ENCODE measurements around the gene GPR152. TPM values are rescaled to one million over a fixed set of nuclear protein-coding genes. Genes with fewer than 3 reads are reported as not detected.
A peak's percentile ranks its signal among the peaks of the same experiment; 100 is the strongest.

Gene GPR152
- total RNA-seq, 1 donor from 2014 or later = not detected

DNA sequence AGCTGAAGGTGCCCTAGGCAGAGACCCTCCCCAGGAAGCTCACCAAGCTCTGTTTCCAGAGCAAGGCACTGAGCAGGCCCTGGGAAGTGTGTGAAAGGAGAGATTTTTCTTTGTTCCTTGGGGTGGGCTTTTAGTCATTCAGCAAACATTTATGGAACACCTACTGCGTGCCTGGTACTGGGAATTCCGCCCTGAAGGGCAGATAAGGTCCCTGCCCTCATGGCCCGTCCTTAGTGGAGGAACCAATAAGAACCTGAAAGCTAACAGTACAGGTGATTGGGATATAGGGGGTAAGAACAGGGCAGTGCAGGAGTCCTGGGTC is 12.6 kb upstream of the GPR152 start:
- no peak for DNase-seq

DNA sequence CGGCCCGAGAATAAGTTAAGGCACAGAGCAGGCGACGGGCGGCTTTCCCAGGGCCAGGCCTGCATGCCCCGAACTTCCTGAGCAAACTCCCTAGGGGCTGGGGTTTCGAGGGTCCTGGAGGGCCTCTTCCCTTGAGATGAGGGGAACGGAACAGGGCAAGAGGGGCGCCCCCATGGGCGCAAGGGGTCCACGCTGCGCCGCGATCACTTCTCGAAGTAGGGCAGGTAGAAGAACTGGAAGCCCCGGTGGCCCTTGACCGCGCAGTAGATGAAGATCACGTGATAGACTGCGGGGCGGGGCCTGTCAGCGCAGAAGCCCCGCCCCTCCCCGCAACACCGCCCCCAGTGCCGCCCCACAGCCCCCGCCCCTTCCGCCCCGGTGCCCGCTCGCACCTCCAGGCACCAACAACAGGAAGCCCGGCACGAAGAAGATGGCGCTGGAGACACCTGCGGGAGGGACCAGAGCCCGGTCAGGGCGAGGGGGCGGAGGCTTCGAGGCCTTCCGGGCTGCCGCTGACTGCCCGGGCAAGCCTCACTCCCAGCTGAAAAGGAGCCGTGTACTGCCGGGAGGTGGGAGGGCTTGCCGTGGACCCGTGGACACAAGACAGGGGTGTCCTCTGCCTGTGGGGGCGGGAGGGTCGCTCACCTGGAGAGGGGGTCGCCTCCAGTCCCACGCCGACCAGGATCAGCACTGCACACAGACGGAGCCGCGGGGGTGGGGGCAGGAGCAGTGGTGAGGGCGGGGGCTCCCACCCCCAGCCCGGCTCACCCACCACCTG is 12.1 kb upstream of the GPR152 start:
- peak; percentile 71 for DNase-seq

DNA sequence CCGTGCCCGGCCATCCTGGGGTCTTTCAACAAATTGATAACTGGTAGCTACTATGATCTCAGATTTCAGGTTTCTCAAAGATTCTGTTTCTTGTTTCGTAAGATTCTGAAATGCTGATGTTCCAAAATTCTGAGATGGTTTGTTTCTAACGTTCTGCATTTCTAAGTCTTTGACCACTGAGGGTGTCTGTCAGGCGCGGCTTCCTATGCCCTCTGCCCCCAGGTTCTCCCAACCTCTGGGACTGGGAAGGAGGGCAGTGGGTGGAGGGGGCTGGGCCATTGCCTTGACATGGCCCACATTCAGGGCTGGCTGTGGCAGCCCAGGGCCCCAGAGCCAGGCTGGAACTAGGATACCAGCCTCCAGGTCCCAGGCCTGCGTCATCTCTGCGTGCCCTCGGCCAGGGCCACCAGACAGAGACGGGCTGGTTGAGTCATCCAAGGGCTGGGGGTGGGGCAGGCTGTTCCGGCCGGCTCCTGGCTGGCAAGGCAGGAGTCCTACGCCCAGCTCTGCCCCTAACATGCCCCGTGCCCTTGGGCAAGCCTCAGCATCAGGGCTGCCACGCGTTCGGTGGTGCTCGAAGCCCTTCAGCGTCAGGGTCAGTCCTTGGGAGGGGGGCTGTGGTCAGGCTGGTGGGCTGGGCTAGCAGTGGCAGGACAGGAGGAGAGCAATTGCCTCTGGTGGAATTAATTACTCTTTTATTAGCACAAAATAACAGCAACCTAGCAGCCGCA is 11.3 kb upstream of the GPR152 start:
- DNase-seq = peak; percentile 37

DNA sequence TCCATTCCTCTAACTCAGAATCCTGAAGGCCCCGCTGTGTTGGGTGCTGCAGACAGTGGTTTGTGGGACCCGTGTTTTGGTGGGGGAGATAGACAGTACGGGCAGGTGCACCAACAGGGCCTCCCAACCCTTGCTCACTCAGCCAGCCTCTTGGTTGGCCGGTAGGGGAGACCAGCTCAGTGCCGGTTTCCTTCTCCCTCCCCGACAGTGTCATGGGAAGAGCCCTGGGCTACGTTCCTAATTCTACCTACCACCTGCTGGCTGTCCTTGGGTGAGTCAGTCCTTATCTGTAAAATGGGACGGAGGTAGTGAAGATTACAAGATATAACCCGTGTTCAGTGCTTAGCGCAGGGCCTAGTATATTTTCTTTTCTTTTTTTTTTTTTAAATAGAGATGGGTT is 10.7 kb upstream of the GPR152 start:
- DNase-seq = no peak

DNA sequence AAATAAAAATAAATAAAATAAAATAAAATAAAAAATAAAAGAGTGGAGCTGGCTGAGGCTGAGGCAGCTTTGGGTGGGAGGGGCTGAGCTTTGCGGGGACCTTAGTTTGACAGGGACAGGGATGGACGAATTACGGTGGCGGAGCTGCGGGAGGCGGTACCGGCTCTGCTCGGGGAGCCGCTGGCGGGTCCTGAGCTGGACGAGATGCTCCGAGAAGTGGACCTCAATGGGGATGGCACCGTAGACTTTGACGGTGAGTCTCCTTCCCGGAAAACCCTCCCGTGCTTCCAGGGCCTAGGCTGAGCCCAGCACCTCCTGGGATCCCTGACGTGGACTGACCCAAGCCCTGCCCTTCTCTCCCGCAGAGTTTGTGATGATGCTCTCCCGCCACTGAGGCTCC is 5.7 kb upstream of the GPR152 start:
- no peak for DNase-seq

DNA sequence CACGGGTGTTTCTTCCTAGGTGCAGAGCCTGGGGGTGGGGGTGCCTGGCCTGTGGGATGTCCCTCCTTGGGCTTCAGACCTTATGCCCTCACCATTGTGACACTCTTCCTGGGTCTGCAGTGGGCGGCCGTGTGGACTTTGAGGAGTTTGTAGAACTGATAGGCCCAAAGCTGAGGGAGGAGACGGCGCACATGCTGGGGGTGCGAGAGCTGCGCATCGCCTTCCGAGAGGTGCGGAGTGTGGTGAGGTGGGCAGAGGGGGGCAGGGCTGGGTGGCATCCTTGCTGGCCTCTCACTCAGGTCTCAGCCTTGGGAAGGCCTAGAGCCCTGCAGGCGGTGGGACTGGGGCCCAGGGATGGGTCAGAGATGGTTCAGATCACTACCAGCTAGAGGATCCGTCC is 4.9 kb upstream of the GPR152 start:
- no peak for DNase-seq

DNA sequence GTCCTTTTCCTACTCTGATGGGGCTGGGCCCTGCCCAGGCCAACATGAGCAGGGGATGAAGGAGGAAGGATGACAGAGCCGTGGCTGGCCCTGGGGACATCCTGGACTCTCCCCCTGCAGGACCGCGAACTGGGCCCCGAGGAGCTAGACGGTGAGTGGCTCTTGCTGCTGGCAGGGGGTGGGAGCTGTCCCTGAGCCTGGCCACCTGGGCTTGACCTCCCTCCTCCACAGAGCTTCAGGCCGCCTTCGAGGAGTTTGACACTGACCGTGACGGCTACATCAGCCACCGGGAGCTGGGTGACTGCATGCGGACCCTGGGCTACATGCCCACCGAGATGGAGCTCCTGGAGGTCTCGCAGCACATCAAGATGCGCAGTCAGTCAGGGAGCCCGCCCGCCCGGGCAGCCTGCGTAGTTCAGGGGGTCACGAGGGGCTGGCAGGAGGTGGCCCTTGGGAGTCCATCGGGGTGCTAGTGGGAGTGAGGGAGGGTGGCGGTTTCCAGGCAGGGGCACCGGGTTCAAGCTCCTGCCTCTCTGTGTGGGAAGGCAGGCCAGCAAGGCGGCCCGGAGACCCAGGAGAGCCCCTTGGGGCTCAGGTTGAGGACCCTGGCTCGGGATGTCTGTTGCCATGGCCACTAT is 3.7 kb upstream of the GPR152 start:
- no peak for DNase-seq

DNA sequence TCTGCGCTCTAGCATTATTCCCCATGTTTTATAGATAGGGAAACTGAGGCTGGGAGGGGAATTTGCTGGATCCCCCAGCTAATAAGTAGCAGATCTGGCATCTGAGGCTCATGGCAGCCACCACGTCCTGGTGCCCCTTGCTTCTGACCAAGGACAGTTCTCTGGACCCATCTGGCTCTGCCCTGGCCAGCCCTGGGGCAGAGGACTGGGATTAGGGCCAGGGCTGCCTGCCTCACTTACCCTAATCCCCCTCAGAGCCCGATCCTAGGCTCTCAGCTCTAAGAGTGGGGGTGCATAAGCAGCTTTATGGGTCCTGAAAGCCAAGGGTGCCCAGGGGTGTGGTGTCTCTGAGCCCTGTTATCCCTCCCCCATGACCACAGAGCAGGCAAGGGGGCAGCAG is 2.5 kb upstream of the GPR152 start, which contains the start of gene CABP4:
Gene CABP4, plus strand, starts transcription at position 301 of the 400 bp plus-strand sequence. Its CDS starts 70 bp downstream, at position 371.
- no peak for DNase-seq

DNA sequence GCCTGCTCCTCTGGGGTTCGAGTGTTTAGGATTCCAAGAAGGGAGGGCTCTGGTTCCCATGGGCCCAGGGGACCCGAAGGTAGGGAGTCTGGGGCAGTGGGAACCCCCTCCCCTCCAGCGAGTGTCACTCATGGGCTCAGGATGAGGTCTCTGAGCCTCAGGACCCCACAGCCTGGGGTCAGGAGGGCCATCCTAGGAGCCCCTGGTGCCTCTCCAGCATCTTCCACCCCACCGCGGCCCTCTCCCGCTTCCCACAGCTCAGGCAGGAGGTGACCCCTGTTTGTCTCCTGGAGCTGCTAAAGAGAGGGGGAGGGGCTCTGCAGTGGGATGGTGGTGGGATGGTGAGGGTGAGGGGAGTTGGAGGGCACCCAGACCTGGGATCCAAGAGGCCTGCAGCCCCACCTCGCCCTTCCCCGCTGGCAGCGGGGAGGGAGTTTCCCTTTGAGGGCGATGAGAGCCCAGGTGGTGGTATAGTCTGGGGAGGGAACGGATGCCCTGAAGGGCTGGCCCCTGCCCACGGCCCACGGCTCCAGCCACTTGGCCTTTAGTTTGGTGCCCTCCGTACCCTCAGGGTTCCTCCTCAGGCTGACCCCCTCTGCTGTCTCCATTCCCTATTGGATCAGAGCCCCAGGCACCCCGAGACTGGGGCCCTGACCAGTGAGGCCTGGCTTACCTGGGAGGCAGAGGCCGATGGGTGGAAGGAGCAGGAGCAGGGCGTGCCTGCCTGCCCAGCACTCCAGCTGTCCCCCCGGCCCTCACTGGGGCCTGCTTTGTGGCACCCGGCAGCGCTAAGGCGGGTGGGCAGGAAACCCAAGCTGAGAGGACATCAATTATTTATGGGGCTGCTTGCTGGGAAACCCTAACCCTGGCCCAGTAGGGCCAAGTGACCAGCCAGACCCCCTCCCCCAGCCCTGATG is 1.5 kb upstream of the GPR152 start:
- DNase-seq = no peak

DNA sequence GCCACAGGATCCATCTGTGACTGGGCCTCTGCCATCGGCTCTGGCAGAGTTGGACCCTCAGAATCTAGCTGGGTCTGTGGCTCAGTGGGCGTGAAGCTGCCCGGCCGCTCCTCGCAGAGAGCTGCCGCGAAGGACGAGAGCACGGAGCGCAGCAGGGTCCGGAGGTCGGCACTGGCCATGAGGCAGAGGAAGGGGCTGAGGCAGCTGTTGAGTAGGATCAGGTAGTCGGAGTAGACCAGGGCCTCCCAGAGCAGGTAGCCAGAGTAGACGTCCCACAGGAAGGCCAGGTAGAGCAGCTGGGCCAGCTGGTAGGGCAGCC is 912 bp downstream of the GPR152 start:
- no peak for DNase-seq

DNA sequence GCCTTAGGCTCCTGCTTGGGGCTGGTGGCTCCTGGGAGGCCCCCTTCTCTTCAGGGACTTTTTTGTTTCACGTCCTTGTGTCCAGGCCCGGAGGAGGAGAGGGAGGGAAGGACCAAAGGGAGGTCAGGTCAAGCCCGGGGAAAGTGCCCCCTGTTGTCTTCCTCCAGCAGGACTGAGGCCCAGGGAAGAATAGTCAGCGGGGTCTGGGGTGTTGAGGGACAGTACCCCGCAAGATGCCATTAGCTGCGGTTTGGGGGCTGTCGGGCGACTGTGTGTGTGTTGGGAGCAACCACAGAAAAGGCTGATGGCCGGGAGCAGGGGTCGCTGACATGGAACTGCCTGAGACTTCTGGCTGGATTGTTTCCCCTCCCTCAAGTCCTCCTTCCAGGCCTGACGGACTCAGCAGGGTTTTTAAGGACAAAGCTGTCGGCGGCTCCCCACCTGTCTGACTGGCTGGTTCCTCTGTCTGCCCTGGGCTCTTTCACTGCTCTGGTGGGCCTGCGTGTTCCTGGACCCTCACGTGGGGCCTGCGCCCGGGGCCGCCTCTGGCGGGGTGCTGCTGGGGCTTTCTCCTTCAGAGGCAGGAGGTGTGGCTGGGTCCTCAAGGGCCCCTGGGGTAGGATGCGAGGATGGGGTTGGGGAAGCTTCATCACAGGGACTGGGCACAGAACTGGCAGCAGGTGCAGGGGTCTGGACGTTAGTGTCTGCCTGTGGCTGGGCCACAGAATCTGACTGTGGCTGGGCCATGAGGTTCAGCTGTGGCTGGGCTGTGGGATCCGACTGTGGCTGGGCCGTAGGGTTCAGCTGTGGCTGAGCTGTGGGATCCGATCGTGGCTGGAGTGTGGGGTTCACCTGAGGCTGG is 1.5 kb downstream of the GPR152 start:
- DNase-seq = no peak

DNA sequence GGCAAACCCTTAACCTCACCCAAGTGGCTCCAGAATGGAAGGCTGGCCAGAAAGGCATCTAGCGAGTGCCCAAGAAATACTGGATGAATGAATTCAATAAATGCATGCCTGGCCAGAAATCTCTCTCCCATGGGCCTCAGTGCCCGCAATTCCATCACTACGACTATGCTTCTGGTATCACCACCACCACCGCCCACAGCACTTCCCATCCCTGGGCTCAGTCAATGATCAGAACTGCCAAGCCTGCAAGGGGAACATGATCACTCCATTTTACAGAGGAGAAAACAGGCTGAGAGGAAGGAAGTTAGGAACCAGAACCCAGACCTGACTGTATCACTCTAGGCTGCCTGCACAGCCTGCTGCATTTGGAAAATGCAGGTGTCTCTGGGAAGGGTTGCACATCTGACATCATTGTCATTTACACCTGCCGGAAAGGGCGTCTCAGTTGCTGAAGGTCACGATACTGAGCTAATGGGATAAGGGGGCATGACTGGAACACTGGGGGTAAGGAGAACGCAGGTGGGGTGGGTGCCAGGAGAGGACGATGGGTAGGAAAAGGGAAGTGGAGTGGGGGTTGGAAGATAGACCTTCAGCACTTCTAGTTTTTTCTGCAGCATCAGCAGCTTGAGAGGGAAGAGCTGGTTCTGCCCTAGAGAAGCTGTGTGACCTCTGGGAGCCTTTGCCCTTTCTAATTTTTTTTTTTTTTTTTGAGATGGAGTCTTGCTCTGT is 3.2 kb downstream of the GPR152 start:
- DNase-seq = no peak

DNA sequence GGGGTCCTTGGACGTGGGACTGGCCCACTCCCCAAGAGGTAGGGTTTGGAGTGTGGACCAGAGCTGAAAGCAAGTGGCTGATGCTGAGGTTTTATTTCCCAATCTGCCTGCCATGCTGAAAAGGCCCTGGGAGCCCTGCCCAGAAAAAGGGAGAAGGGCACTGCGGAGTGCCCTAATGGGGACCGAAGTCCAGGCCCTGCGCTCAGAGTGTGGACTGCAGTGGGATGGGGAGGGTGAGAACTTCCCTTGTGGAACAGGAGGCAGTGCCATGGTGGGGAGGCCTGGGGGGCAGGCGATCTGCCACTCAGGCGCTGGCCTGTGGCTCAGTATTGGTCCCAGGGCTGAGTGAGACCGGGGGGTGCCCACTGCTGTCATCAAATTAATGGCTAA is 4.3 kb downstream of the GPR152 start:
- no peak for DNase-seq

DNA sequence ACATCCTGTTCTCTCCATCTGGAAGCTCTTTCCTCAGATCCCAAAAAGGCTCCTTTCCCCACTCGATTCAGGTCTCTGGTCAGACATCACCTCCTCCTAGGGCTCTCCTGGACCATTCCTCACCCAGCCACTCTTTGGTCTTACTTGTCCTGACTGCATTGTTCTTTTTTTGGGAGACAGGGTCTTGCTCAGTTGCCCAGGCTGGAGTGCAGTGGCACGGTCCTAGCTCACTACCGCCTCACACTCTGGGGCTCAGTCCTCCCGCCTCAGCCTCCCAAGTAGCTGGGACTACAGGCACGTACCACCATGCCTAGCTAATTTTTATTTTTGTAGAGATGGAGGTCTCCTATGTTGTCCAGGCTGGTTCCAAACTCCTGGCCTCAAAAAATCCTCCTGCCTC is 7.0 kb downstream of the GPR152 start:
- DNase-seq = no peak

DNA sequence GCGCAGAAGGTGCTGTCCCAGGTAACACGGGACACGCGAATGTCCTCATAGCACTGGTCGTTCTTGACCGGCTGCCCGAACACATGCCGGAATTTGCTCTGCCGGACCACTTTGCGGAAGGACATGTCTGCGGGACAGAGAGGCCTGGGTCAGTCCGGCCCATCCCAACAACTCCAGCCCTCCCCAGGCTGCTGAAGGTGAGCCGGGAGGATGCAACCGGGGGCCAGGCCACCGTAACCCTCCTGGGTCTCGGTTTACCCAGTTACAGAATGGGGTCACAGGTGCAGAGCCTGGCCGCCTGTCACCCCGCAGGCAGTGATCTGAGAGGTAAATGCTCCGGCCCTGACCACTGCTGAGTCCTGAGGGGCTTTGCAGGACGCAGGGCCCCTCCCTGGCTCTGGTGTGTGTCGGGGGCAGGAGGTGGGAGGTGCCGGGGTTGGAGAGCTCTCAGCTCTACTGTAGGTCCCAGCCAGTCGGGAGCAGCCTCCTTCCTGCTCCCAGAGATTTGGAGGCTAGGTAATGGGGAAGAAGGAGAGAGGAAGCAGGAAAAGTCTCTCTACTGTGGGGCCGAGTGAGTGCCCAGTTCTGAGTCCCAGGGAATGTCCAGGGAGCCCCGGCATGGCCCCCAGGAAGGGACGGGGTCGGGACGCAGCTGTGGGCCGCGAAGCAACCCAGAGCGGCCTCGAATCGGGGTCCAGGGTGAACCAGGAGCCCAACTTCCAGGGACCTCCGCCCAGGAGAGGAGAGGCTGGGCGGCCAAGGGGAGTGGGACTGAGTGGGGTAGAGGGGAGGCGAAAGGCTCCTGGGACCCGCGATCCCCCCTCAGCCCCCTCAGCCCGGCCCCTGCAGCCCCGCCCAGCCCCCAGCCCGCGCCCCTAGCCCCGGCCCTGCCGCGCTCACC is 9.8 kb downstream of the GPR152 start:
- no peak for DNase-seq

DNA sequence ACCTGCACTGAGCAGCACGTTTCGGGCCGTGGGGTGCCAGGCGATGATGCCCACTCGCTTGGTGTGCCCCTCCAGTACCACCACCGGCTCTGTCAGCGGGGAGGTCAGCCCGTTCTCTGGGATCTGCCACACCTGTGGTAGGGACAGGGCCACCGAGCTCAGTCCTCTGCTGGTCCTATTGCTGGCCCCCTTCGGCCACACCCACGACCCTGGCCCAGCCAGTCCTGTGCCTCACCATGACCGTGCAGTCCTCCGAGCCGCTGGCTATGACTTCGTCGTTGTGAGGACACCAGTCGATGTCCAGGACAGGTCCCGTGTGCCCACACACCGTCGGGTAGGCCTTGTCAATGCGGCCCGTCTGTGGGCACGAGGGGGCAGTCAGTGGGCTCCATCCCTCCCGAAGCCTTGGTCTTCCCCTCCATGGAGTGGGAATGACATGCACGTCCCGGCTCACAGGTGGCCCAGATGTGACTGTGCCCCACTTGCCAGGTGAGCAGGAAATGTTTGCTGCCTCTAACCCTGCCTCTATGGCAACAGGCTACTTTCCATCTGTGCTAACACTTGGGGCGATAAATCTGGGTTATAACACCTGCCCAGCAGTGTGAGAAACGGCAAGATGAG is 10.7 kb downstream of the GPR152 start:
- DNase-seq = no peak

DNA sequence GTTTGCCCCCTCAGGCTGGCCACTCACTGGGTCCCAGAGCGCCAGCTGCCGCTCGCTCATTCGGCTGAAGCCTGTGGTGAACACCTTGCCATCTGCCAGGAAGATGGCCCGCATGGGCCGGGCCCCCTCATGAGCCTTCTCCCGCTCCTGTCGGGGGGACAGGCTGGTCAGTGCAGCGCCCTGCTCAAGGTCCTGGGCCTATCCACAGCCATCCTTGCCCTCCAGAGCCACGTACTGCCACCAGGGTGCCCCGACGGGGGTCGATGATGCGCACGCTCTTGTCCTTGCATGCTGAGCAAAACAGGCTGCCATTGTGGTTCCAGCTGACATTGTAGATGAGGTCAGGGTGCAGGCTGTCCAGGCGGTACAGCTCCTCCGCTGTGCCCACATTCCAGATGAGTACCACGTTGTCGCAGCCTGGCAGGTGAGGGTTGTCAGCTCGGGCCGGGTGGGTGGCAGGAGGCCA is 11.4 kb downstream of the GPR152 start:
- no peak for DNase-seq

DNA sequence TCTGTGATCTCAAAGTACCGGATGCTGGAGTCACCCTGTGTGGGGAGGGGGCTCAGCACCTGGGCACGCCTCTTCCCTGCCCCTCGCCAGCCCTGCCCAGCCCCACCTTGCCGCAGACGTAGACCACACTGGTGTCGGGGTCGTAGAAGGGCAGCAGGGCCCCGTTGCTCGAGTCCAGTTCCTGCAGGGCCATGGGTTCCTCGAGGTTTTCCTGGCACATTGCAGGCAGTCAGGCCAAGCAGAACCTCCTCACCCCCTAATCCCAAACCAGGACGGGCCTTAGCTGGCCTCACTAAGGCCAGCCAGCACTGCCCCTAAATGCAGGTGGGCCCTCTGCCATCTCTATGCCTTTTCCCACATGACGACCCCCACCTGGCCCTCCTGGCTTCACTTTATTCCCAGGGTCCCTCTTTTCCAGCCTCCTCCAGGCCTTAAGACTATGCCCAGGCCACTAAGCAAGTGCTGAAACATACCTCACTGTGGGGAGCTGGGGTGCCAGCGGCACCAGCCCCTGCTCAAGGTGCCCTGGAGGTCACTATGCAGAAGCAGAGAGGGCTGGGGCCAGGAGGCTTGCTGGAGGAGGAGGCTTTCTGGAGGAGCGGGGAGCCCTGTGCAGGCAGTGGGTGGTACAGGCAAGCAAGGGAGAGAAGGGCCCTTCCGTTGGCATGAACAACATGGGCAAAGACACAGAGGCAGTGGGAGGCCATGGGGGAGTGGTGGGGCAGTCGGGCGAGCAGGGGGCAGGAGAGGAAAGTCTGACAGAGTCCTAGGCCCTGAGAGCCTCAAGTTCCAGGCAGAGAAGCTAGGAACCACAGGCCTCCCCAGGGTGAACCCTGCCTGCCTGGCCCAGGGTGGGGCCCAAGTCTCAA is 12.1 kb downstream of the GPR152 start:
- no peak for DNase-seq
